Activated CD4-positive, alpha-beta T cell treated with anti-CD3 and anti-CD28 coated beads, Interleukin-2, Interleukin-4, amounts not matched to agents 100 ng/mL and 50 ng/mL, durations not matched to agents 16 hours and 8 hours (primary cell): ENCODE data around the gene RAPGEF6.
A peak's percentile ranks its signal among the peaks of the same experiment; 100 is the strongest.
"Not testable (repeated sequence)": the region's sequence is repeated elsewhere in the genome, so short reads cannot be mapped to it uniquely, and the experiment has no call there.

Experiments
- DNase-seq: peaks from one replicate; pipeline ENCODE4 v3.0.0-alpha.2; 2020; ENCODE audit warnings: low spot score

The RAPGEF6 gene

GRCh38 chr5:131634996-131635683 is at the start of gene RAPGEF6:
TSS of gene RAPGEF6 (minus strand) at chr5:131635229. CDS start at chr5:131635030, 199 bp downstream.
- peak; percentile 99 for DNase-seq

- no peak for DNase-seq
Measured at GRCh38 chr5:131684595-131684994, 49.6 kb upstream of the RAPGEF6 start.

- DNase-seq, result no peak
Measured at GRCh38 chr5:131684051-131684450, 49.0 kb upstream of the RAPGEF6 start.

GRCh38 chr5:131682826-131683225 is 47.8 kb upstream of the RAPGEF6 start:
- no peak for DNase-seq

GRCh38 chr5:131682175-131682574 is 47.1 kb upstream of the RAPGEF6 start:
- DNase-seq, result no peak

GRCh38 chr5:131679911-131680310 is 44.9 kb upstream of the RAPGEF6 start:
- DNase-seq, result no peak

- DNase-seq, result not testable (repeated sequence)
Measured at GRCh38 chr5:131678273-131678672, 43.2 kb upstream of the RAPGEF6 start.

- DNase-seq, result peak; percentile 17
Measured at GRCh38 chr5:131677115-131677514, 42.1 kb upstream of the RAPGEF6 start.

- no peak for DNase-seq
Measured at GRCh38 chr5:131672776-131673175, 37.7 kb upstream of the RAPGEF6 start.

GRCh38 chr5:131671994-131672655 is 37.1 kb upstream of the RAPGEF6 start:
- DNase-seq, result no peak

- DNase-seq, result peak; percentile 34
Measured at GRCh38 chr5:131671409-131671808, 36.4 kb upstream of the RAPGEF6 start.

- no peak for DNase-seq
Measured at GRCh38 chr5:131664929-131665328, 29.9 kb upstream of the RAPGEF6 start.

GRCh38 chr5:131661933-131662332 is 26.9 kb upstream of the RAPGEF6 start:
- no peak for DNase-seq

- DNase-seq, result no peak
Measured at GRCh38 chr5:131659841-131660240, 24.8 kb upstream of the RAPGEF6 start.

- no peak for DNase-seq
Measured at GRCh38 chr5:131659290-131659689, 24.3 kb upstream of the RAPGEF6 start.

GRCh38 chr5:131654776-131655175 is 19.7 kb upstream of the RAPGEF6 start:
- DNase-seq, result no peak

- no peak for DNase-seq
Measured at GRCh38 chr5:131654309-131654708, 19.3 kb upstream of the RAPGEF6 start.

GRCh38 chr5:131649161-131649560 is 14.1 kb upstream of the RAPGEF6 start:
- DNase-seq, result no peak

GRCh38 chr5:131647048-131647769 is 12.2 kb upstream of the RAPGEF6 start:
- no peak for DNase-seq

GRCh38 chr5:131644822-131645221 is 9.8 kb upstream of the RAPGEF6 start:
- DNase-seq, result no peak

GRCh38 chr5:131644370-131644769 is 9.3 kb upstream of the RAPGEF6 start:
- DNase-seq, result no peak

- DNase-seq, result no peak
Measured at GRCh38 chr5:131641494-131641893, 6.5 kb upstream of the RAPGEF6 start.
